Measurements from ENCODE around the gene GPR162. TPM values are rescaled to one million over a fixed set of nuclear protein-coding genes. Genes with fewer than 3 reads are reported as not detected.

Gene GPR162
- total RNA-seq, 1 experiment from 2014 or later = 6.1 TPM

DNA sequence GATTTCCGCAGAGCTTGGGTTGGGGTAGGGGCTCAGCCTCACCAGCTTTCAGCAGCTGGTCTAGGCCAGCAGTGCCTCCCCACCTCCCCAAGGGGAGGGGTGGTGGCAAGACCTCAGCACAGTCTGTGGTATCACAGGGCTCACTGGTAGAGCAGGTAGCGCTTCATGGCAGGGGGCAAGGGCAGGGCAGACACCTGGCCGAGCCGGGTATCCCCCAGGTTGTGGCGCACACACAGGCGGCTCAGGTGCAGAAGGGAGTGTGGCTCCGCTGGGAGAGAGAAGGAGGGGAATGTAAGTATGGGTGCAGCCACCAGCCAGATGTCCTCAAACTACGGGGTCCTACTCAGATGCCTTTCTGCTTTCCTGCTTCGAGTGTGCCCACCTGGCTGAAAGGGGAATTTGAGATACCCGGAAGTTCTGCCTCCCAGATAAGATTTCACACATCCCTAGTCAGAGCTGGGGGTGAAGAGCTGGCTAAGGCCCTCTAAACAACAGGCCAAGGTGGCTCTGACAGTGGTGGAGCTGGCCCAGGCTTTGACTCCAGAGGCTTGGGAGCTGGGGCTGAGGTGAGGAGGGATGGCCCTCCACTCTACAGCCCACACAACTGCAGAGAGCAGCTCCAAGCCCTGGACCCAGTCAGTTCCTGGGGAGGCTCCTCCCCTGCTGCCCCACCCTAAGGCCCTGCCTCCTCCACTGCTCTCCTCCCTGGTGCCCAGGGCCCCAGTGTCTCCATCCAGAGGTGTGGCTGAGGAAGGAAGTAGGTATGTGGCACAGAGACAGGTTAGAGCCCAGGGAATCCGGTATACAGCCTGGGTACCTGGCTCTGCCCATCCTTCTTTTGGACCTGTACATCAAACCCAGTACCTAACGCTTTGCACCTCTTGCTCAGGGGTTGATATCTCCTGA is 49.7 kb downstream of the GPR162 start:
- no CpG with 5 or more reads among the region's 12 CpGs for WGBS (ENCODE audit: extremely low coverage, insufficient read length, low lambda C conversion rate)
- no peaks in the 10 kb centered on the region for H3K9me3 ChIP-seq (ENCODE audit: control insufficient read depth, low read depth, low read length)
- H3K36me3 Mint-ChIP-seq (ENCODE audit: insufficient read depth in 1 of 3, low read depth in 3 of 3) = peaks cover 28 to 49% (median 39%) of the 10 kb centered on the region in 3 experiments
- no peak overlapping the region for H2BK15ac ChIP-seq (ENCODE audit: low read depth, low read length)
- H2BK120ac ChIP-seq (ENCODE audit: low read depth, low read length, poor library complexity, severe bottlenecking) = no peak overlapping the region
- H4K5ac ChIP-seq (ENCODE audit: insufficient read length, low read depth, low read length) = no peak overlapping the region
- no peak overlapping the region for H3K23ac ChIP-seq (ENCODE audit: insufficient read length, low read depth, low read length)
- H3K27ac ChIP-seq (ENCODE audit: insufficient read length, low read depth, low read length) = no peak overlapping the region
- H4K8ac ChIP-seq (replicated peaks; ENCODE audit: insufficient read length, low read depth, low read length) = no peak overlapping the region
- no peaks in the 10 kb centered on the region for H3K79me1 ChIP-seq (ENCODE audit: insufficient read depth, low read depth, low read length, poor library complexity, severe bottlenecking)
- peaks cover 16% of the 10 kb centered on the region for H3K23me2 ChIP-seq (ENCODE audit: insufficient read length, low read depth, low read length, poor library complexity, severe bottlenecking)
- H3K4me1 ChIP-seq (ENCODE audit: insufficient read depth, low read length) = no peaks in the 10 kb centered on the region; the same call in 1 of the 2 replicates
- H3K4me3 Mint-ChIP-seq = peak overlapping the region; percentile 92 to 96
- H4K91ac ChIP-seq (ENCODE audit: insufficient read length, low read depth, low read length) = no peak overlapping the region
- no peak overlapping the region for H3K14ac ChIP-seq (ENCODE audit: insufficient read depth, low read length)
- H3K27me3 ChIP-seq (ENCODE audit: insufficient read depth, low read length) = no peaks in the 10 kb centered on the region
- H3K9me3 Mint-ChIP-seq = no peaks in the 10 kb centered on the region; a peak in 1 of 5 replicates
- H3K4ac ChIP-seq (ENCODE audit: low read depth, low read length) = no peak overlapping the region
- H3K79me2 ChIP-seq (ENCODE audit: insufficient read depth, low read length) = peaks cover 5% of the 10 kb centered on the region; the same call in 1 of the 2 replicates
- H2BK5ac ChIP-seq (ENCODE audit: insufficient read length, low read length) = no peak overlapping the region
- H2BK12ac ChIP-seq (ENCODE audit: insufficient read length, low read depth, low read length) = no peak overlapping the region
- H3K27me3 Mint-ChIP-seq (ENCODE audit: low read depth) = no peaks in the 10 kb centered on the region; the same call in 1 of the 2 replicates
- H4K20me1 ChIP-seq (ENCODE audit: control insufficient read depth, insufficient read depth, insufficient read length) = no peaks in the 10 kb centered on the region
- no peak overlapping the region for H2BK20ac ChIP-seq (ENCODE audit: low read depth, low read length, poor library complexity, severe bottlenecking)
- H3K4me2 ChIP-seq (ENCODE audit: insufficient read depth, insufficient read length, low read length) = peak overlapping the region; percentile 69
- H3T11ph ChIP-seq (ENCODE audit: low read length) = no peak overlapping the region
- H3K27ac Mint-ChIP-seq = peak overlapping the region in 2 of 3 experiments; percentile 85 to 95; a peak in 4 of 7 replicates
- H3K18ac ChIP-seq (ENCODE audit: insufficient read length, low read depth, low read length) = no peak overlapping the region
- TF ChIP-seq, protein P1, sequence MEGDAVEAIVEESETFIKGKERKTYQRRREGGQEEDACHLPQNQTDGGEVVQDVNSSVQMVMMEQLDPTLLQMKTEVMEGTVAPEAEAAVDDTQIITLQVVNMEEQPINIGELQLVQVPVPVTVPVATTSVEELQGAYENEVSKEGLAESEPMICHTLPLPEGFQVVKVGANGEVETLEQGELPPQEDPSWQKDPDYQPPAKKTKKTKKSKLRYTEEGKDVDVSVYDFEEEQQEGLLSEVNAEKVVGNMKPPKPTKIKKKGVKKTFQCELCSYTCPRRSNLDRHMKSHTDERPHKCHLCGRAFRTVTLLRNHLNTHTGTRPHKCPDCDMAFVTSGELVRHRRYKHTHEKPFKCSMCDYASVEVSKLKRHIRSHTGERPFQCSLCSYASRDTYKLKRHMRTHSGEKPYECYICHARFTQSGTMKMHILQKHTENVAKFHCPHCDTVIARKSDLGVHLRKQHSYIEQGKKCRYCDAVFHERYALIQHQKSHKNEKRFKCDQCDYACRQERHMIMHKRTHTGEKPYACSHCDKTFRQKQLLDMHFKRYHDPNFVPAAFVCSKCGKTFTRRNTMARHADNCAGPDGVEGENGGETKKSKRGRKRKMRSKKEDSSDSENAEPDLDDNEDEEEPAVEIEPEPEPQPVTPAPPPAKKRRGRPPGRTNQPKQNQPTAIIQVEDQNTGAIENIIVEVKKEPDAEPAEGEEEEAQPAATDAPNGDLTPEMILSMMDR (conservative IDR thresholded peaks at IDR 0.05) = no peak
- no peak overlapping the region for H2AK5ac ChIP-seq (ENCODE audit: insufficient read length, low read length)
- H3K9ac ChIP-seq (ENCODE audit: extremely low read depth, insufficient read length, low read length) = no peak overlapping the region
- H2AFZ ChIP-seq (ENCODE audit: low read length) = no peak overlapping the region
- H3K4me1 Mint-ChIP-seq = peaks cover 44 to 55% of the 10 kb centered on the region in 2 experiments
- DNase-seq = peak; percentile 64
- no peak overlapping the region for H3K56ac ChIP-seq (ENCODE audit: insufficient read length, low read depth, low read length)
